H7 (cell line): ENCODE results near the gene SLC9A8. TPM values are rescaled to one million over a fixed set of nuclear protein-coding genes. Genes with fewer than 3 reads are reported as not detected.
"Not testable (repeated sequence)": the region's sequence is repeated elsewhere in the genome, so short reads cannot be mapped to it uniquely, and the experiment has no call there.

Experiments used
- DNase-seq: peaks from one replicate; pipeline ENCODE4 v3.0.0; 2012
- H3K27me3 ChIP-seq: 2 replicates; pipeline ENCODE4 v1.6.0; 2011; ENCODE audit warnings: mild to moderate bottlenecking, low read length; ENCODE audit not compliant: control insufficient read depth, insufficient read depth
- H3K36me3 ChIP-seq: replicated peaks from 2 replicates; pipeline ENCODE4 v1.5.1; 2011; ENCODE audit warnings: low read length; ENCODE audit not compliant: control insufficient read depth, insufficient read depth
- H3K4me3 ChIP-seq: 2 replicates; pipeline ENCODE4 v1.5.1; 2011; ENCODE audit warnings: low read depth, mild to moderate bottlenecking, control low read depth, low read length, moderate library complexity; ENCODE audit not compliant: insufficient read depth
- total RNA-seq: library from RNA; depleted of rRNA; stranded (reverse); fragments of >200 nt; shearing (Covaris generic); gene quantifications from 2 replicates; pipeline ENCODE4 v1.2.3, GENCODE V29; 2014; rRNA removed

SLC9A8 gene
- 6.4 and 6.7 TPM in 2 replicates for total RNA-seq

DNA sequence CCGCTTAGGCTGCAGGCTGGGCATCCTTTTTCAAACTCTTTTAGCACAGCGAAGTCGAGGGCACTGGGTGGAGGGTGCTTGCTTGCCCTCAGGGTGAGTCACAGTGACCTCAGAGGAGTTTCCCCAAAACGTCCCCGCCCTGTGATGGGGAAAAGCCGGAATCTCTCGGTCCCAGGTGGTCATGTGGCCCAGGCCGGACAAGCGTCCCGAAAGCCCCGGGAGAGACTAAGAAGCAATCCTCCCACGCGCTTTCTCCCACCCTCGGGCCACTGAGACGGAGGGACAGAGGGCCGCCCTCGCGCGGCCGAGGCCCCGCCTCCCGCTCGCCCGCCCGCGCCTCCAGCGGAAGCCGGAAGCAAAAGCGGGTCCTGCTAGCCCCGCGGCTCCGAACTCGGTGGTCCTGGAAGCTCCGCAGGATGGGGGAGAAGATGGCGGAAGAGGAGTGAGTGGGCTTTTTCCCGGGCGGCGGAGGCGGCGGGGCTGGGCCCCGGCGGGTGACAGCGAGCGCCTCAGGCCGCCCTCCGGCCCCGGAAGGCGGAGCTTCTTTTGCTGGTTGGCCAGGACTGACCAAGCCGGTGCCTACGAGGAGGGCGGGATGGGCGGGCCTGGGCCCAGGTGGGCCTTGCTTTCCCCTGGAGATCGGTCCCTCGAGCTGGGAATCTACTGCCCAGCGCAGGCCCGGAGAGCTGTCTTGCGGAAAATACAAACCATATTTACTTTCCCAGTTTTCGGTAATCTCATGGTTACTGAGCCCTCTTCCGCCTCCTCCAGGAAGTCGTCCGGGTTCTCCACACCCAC lies at the start of gene SLC9A8:
Gene SLC9A8 (plus strand): TSS at position 322 of the 798 bp plus-strand sequence. CDS start 95 bp downstream, at position 417.
- Histone ChIP-seq H3K36me3 (no peaks in the 10 kb centered on the region; the same call in 1 of the 2 replicates), H3K27me3 (no peaks in the 10 kb centered on the region), H3K4me3 (peak within 1 kb of the TSS; percentile 61)
- DNase-seq: peak; percentile 92

- H3K36me3 ChIP-seq: no peaks in the 10 kb centered on the region
- no peaks in the 10 kb centered on the region for H3K27me3 ChIP-seq
- DNase-seq: no peak
- H3K4me3 ChIP-seq: no peak overlapping the region
These were observed 49.5 kb upstream of the SLC9A8 start for GRCh38 chr20:49762940-49763766.

DNA sequence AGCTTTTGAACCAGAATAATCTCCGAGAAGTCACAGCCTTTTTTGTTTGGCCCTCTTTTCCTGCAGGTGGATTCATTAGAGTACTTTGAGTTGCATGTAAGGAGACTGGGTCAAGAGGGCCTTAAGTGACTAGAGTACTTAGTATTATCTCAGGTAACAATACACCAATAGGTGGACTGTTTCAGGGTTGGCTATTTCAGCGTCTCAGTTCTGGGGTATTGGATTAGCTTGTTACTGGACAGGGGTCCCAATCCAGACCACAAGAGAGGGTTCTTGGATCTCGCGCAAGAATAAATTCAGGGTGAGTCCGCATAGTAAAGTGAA lies 47.3 kb upstream of the SLC9A8 start:
- Histone ChIP-seq H3K4me3 (no peak overlapping the region), H3K27me3 (no peaks in the 10 kb centered on the region), H3K36me3 (no peaks in the 10 kb centered on the region)
- no peak for DNase-seq

DNA sequence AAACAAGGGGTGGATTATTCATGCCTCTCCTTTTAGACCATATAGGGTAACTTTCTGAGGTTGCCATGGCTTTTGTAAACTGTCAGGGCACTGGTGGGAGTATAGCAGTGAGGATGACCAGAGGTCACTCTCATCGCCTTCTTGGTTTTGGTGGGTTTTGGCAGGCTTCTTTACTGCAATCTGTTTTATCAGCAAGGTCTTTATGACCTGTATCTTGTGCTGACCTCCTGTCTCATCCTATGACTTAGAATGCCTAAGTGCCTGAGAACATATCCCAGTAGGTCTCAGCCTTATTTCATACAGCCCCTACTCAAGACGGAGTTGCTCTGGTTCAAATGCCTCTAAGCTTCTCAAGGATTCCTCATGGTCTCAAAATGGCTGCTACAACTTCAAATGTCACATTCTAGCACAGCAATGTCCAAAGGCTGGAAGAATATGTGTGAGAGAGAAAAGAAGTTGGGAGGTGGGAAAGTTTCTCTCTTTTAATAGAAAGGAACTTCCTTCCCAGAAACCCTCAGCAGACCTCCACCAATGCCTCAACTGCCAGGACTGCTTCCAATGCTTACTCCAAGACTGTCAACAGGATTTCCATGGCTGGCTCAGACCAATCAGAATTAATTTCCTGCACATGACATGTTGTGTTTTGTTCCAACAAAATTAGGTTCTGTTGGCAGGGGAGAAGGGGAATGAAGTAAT lies 46.6 kb upstream of the SLC9A8 start:
- Histone ChIP-seq H3K4me3 (no peak overlapping the region), H3K27me3 (no peaks in the 10 kb centered on the region), H3K36me3 (no peaks in the 10 kb centered on the region)
- DNase-seq: no peak

DNA sequence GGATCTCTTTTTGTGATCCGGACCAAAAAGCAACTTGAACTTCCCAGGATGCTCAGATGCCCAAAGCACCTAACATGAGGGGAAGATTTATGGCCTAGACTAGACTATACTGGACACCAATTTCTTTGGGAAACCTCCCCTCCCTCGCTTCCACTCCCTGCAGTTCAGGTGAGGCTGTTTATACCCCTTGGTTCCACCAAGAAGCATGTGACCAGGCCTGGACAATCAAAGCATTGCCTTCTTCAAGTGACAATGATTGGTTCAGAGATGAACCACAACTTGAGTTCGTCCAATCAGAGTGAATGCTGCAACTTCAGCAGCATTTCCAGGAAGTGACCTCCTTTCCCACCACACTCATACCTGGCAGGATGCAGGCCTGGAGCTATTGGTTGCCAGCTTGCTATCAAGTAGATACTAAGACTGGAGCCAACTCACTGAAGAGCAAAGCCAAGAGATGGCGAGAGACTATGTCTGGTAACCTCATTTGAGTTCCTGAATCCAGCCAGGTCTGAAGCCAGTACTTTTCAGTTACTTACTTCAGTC lies 45.6 kb upstream of the SLC9A8 start:
- Histone ChIP-seq H3K4me3 (no peak overlapping the region), H3K27me3 (no peaks in the 10 kb centered on the region), H3K36me3 (no peaks in the 10 kb centered on the region)
- DNase-seq: no peak

DNA sequence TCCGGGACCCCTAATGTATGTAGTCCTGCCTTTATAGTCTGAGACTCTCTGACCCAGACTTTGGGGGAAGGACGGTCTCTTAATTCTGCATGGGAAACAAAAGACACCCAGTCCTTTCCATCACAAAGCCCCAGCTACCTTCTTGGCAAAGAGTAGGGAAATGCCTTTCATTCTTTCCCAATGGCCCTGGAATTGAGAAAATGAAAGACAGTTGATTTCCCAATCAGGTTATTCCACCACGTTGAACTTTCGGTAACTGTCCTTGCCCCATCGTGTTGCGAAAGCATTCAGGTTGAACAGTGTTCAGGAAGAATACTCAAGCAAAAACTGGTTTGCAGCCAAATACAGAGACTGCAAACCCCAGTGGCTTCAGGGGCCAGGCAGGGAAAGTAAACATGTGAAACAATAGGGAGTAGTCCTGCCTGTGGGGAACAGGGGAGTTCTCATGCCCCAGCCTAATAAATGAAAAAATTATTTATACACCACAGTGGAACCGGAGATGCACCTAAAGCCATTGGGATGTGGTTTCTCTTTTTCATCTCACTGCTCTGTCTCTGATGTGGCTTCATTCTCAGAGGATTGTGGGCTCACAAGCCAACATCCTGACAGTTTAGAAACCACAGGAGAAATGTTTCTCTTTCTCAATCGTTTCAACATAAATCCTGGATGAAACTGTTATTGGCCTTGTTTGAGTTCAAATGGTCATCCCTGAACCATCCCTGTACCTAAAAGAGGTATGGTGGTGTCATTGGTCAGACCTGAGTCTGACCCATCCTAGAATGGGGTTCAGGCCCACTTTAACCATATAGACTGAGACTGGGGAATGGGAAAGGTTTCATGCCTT lies 44.2 kb upstream of the SLC9A8 start:
- no peak overlapping the region for H3K4me3 ChIP-seq
- H3K27me3 ChIP-seq: no peaks in the 10 kb centered on the region
- H3K36me3 ChIP-seq: no peaks in the 10 kb centered on the region
- DNase-seq: peak; percentile 69

DNA sequence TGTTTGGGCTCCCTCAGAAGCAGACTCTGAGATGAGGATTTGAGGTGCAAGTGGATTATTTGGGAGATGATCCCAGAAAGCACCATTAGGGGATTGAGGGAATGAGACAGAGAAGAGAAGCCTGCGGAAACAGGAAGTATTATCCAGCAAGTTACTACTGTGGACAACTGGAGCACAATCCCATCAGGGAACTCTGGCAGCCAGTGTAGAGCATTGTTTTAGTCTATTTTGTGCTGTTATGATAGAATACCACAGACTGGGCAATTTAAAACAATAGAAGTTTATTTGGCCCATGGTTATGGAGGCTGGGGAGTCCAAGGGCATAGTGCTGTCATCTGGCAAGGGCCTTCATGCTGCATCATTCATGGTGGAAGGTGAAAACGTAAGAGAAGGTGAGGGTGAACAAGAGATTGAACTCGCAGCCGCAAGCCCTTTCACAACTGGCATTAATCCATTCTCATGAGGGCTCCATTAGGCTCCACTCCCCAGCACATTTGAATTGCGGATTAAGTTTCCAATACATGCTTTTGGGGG lies 43.5 kb upstream of the SLC9A8 start:
- Histone ChIP-seq H3K27me3 (no peaks in the 10 kb centered on the region), H3K4me3 (no peak overlapping the region), H3K36me3 (no peaks in the 10 kb centered on the region)
- DNase-seq: no peak

GRCh38 chr20:49770634-49771033 lies 42.0 kb upstream of the SLC9A8 start:
- no peak for DNase-seq
- Histone ChIP-seq H3K36me3 (no peaks in the 10 kb centered on the region), H3K27me3 (no peaks in the 10 kb centered on the region), H3K4me3 (no peak overlapping the region)

- DNase-seq, H3K36me3 ChIP-seq, H3K27me3 ChIP-seq: not testable (repeated sequence)
These were observed 38.4 kb upstream of the SLC9A8 start for GRCh38 chr20:49774213-49774612.

GRCh38 chr20:49775229-49775693 lies 37.4 kb upstream of the SLC9A8 start:
- no peak overlapping the region for H3K4me3 ChIP-seq

More at GRCh38 chr20:49774213-49774612, 38.4 kb upstream of the SLC9A8 start:
- H3K4me3 ChIP-seq: not testable (repeated sequence)

DNA sequence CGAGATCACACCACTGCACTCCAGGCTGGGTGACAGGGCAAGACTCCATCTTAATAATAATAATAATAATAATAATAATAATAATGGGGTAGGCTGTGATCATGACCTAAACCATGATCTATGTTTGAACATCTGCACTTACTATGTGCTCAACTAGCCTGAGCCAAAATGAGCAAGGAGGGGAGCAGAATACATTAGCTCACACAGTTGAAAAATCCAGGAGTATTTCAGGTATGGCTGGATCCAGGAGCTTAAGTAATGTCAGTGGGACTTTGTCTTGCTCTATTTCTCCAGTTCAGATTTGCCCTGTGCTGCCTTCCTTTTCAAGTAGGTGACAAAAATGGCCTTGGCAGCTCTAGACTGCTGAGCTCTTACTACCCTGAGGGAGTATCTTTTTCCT lies 32.7 kb upstream of the SLC9A8 start:
- Histone ChIP-seq H3K4me3 (no peak overlapping the region), H3K27me3 (no peaks in the 10 kb centered on the region), H3K36me3 (no peaks in the 10 kb centered on the region)
- no peak for DNase-seq

More at GRCh38 chr20:49775229-49775693, 37.4 kb upstream of the SLC9A8 start:
- Histone ChIP-seq H3K27me3 (no peaks in the 10 kb centered on the region), H3K36me3 (no peaks in the 10 kb centered on the region)
- DNase-seq: no peak

GRCh38 chr20:49781676-49782075 lies 31.0 kb upstream of the SLC9A8 start:
- no peak for DNase-seq
- H3K36me3 ChIP-seq: no peaks in the 10 kb centered on the region
- H3K27me3 ChIP-seq: no peaks in the 10 kb centered on the region
- no peak overlapping the region for H3K4me3 ChIP-seq

DNA sequence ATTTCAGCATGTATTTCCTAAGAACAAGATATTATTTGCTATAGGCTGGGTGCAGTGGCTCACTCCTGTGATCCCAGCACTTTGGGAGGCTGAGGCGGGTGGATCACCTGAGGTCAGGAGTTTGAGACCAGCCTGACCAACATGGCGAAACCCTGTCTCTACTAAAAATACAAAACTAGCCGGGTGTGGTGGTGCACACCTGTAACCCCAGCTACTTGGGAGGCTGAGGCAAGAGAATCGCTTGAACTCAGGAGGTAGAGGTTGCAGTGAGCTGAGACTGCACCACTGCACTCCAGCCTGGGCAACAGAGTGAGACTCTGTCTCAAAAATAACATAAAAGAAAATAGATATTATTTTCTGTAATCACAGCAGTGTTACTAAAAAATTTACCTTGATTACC lies 30.2 kb upstream of the SLC9A8 start:
- not testable (repeated sequence) for H3K27me3 ChIP-seq, H3K36me3 ChIP-seq, DNase-seq, H3K4me3 ChIP-seq
